Colonic mucosa (tissue), 4 donors: ENCODE results near the gene PSMD3. TPM values are rescaled to one million over a fixed set of nuclear protein-coding genes. Genes with fewer than 3 reads are reported as not detected.

Experiments
- DNase-seq: peaks from one replicate; pipeline ENCODE4 v3.0.0-alpha.2; 2020
- H3K27ac ChIP-seq: fragments of 200-600 bp; one replicate; pipeline ENCODE4 v1.8.0; 2021
- H3K27me3 ChIP-seq: fragments of 200-600 bp; one replicate; pipeline ENCODE4 v1.8.0; 2021
- H3K36me3 ChIP-seq: fragments of 200-600 bp; one replicate; pipeline ENCODE4 v1.8.0; 2021
- H3K4me1 ChIP-seq: fragments of 200-600 bp; one replicate; pipeline ENCODE4 v1.8.0; 2021; ENCODE audit warnings: mild to moderate bottlenecking
- H3K4me3 ChIP-seq: fragments of 200-600 bp; one replicate; pipeline ENCODE4 v1.8.0; 2021
- H3K9ac ChIP-seq, 2 donors: one replicate each; pipeline ENCODE4 v1.7.0; 2013; ENCODE audit warnings: control low read depth in 2 of 2, low read depth in 2 of 2, low read length in 2 of 2
- H3K9me3 ChIP-seq: fragments of 200-600 bp; one replicate; pipeline ENCODE4 v1.8.0; 2021
- intact Hi-C: fragments of 100-400 bp; cut with DNase I; formaldehyde crosslinking; loops from one replicate; pipeline ENCODE4 v1.14.1; 2022
- total RNA-seq, 2 donors: library from RNA; stranded (reverse); fragmentation: NEBNext Ultra II Directional in 1 of 2; extraction: Animal tissue kit (Norgen Biotek cat#: 25700) in 1 of 2; gene quantifications; one replicate each; pipeline ENCODE4 v1.2.1, GENCODE V29; 2021
- TF ChIP-seq, protein P1 (sequence below): fragments of 200-600 bp; IDR thresholded peaks from one replicate; pipeline ENCODE4 v1.8.0; 2022; ENCODE audit warnings: antibody characterized with exemption, mild to moderate bottlenecking
- donor health status: healthy.
- donor health status: DM: no; HTN: no; CAD: no.
- donor health status: DM: no; HTN: no; CAD: no.

The PSMD3 gene
- total RNA-seq, 2 donors from 2014 or later = 106 to 152 TPM

DNA sequence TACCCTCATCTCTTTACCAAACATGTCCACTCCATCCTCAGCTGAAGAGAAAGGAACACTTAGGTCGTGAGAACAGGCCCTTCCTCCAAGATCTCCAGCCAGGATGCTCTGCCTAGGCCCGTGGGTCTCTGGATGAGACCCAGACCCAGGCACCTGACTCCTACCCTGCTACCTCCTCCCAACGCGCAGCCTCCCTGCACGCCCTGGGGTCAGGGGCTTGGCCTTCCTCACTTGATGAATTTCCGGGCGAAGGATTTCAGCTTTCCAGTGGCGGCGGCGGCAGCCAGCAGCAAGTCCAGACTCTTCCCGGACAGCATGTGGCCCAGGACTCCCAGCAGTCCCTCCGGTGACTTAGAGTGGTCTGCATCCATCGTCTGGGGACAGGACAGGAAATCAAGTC lies 48.0 kb downstream of the PSMD3 start:
- Histone ChIP-seq H3K4me3 (no peak overlapping the region), H3K4me1 (peaks cover 17% of the 10 kb centered on the region), H3K9ac (no peak overlapping the region), H3K36me3 (no peaks in the 10 kb centered on the region), H3K27ac (no peak overlapping the region), H3K9me3 (no peaks in the 10 kb centered on the region), H3K27me3 (no peaks in the 10 kb centered on the region)
- no peak for DNase-seq
- TF ChIP-seq, protein P1, sequence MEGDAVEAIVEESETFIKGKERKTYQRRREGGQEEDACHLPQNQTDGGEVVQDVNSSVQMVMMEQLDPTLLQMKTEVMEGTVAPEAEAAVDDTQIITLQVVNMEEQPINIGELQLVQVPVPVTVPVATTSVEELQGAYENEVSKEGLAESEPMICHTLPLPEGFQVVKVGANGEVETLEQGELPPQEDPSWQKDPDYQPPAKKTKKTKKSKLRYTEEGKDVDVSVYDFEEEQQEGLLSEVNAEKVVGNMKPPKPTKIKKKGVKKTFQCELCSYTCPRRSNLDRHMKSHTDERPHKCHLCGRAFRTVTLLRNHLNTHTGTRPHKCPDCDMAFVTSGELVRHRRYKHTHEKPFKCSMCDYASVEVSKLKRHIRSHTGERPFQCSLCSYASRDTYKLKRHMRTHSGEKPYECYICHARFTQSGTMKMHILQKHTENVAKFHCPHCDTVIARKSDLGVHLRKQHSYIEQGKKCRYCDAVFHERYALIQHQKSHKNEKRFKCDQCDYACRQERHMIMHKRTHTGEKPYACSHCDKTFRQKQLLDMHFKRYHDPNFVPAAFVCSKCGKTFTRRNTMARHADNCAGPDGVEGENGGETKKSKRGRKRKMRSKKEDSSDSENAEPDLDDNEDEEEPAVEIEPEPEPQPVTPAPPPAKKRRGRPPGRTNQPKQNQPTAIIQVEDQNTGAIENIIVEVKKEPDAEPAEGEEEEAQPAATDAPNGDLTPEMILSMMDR = no peak
- intact Hi-C loops = no loop called here

DNA sequence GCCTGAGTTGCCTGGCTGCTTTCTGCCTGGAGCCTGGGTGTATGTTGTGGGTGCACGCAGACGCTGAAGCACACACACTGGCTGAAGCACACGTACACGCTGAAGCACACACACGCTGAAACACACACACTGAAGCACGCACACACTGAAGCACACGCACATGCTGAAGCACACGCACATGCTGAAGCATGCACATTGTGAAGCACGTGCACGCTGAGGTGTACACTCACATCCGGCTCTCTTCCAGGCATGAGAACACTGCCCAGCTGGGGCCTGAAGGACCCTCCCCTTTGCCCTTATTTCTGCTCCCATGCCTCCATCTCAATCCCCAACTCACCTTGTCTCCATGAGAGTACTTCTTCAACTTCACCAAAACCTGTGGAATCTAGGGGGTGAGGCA lies 51.1 kb downstream of the PSMD3 start:
- TF ChIP-seq, protein P1 = no peak
- Histone ChIP-seq H3K27me3 (no peaks in the 10 kb centered on the region), H3K9me3 (no peaks in the 10 kb centered on the region), H3K4me3 (no peak overlapping the region), H3K9ac (peak overlapping the region in 1 of 2 donors; percentile 69), H3K36me3 (peaks cover 5% of the 10 kb centered on the region), H3K4me1 (peaks cover 9% of the 10 kb centered on the region), H3K27ac (peak overlapping the region; percentile 46)
- no peak for DNase-seq
- intact Hi-C loops = no loop called here

DNA sequence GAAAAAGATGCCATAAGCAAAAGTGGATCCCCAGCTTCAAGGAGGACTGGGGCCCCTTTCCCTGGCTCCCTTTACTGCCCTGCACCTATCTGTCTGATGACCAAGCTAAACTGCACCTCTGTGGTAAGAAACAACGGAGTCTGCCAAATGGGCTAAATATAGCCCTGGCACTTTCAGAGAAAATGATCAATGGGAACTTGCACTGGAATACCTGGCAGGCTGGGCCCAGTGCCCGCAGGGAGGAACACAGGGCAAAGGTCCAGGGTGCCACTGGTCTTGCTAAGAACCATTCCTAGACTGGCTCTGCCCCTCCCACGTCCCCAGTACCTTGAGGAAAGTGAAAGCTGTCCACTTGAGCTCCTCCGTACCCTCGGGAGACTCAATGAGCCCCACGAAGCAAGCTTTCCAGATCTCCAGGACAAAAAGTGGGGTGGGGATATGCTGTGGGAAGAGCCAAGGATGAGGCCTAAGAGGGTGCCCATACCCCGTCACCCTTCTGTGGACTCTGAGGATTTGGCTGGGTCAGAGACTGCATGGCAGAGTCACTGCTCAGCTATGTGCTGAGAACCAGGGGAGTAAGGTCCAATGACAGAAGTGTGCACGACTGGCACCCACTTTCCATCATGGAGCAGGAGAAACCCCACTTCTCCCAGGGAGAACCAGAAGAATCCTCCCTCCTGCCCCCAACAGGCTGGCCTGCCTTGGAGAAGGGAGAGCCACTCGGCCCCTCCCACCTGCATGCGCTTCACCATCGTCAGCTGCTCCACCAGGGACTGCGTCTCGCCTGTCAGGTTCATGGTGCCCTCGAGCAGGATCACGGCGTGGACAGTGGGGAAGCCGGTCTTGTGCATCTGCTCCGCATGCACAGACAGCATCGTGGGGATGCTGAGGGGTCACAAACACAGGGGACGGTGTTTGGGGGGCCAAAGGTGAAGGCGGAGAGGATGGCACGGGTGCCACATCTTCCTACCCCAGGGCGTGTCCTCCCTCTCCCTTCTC lies 52.0 kb downstream of the PSMD3 start:
- Histone ChIP-seq H3K9ac (peak overlapping the region; percentile 36 to 69), H3K4me1 (peaks cover 6% of the 10 kb centered on the region), H3K27me3 (no peaks in the 10 kb centered on the region), H3K27ac (peak overlapping the region; percentile 46), H3K9me3 (no peaks in the 10 kb centered on the region), H3K4me3 (no peak overlapping the region), H3K36me3 (peaks cover 5% of the 10 kb centered on the region)
- TF ChIP-seq, protein P1 = no peak
- peak; percentile 89 for DNase-seq
- intact Hi-C loops = no loop called here

DNA sequence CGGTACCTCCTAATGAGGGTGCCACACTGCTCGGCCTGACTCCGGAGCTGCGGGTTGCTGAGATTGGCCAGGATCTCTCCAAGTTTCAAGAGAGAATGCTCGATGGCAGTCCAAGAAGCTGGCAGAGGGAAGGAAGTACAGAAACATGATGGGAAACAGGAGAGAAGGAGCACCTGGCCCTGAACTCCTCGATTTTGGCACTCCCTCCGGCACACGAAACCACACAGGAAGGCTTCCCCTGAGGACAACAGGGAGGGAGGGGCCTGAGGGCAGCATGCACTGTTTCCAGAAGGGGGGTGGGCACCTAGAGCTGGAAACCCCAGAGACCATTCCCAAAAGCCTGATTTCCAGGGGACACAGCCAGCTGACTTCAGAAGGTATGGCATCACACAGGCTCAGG lies 52.7 kb downstream of the PSMD3 start:
- Histone ChIP-seq H3K36me3 (peaks cover 5% of the 10 kb centered on the region), H3K4me3 (no peak overlapping the region), H3K27ac (no peak overlapping the region), H3K27me3 (no peaks in the 10 kb centered on the region), H3K4me1 (peaks cover 6% of the 10 kb centered on the region), H3K9me3 (no peaks in the 10 kb centered on the region), H3K9ac (no peak overlapping the region)
- intact Hi-C loops = no loop called here
- DNase-seq = no peak
- TF ChIP-seq, protein P1 = no peak

DNA sequence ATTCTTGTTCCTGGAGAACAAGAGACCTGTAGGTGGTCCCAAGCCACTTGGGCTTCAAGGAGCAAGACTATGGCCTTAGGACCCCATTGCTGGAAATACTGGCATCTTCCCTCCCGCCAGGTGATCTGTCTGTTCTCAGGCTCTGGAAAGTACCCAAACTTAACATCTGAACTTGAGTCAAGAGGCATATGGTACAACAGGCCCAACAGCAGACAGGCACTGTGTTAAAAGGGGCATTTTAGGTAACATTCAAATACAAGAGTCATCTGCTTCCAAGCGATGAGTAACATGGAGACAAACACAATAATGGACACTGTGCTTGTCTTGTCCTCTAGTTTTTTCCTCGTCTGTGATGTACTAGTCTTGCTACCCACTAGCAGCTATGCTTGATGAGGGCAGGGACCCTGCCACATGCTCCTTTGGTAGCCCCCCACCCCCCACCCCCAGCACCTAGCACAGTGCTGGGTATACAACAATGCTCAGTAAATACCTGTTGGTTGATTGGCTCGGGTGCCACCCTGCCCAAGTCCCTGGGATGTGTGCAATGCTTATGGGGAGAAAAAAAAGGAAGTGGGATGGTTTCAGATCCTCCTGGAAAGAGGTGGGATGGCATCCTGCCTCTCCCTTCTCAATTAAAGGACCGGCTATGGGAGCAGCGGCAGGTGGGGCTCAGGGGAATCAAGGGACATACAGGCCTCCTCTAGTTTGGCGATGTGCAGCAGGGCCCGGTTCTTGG lies 54.0 kb downstream of the PSMD3 start:
- no peak overlapping the region for H3K9ac ChIP-seq
- no peak overlapping the region for H3K27ac ChIP-seq
- H3K4me1 ChIP-seq = peaks cover 6% of the 10 kb centered on the region
- intact Hi-C loops = no loop called here
- TF ChIP-seq, protein P1 = no peak
- H3K9me3 ChIP-seq = no peaks in the 10 kb centered on the region
- H3K4me3 ChIP-seq = no peak overlapping the region
- peaks cover 5% of the 10 kb centered on the region for H3K36me3 ChIP-seq
- H3K27me3 ChIP-seq = no peaks in the 10 kb centered on the region
- DNase-seq = no peak
